COLO668 (cell line): ENCODE measurements around the gene TFDP1.
"Not testable (repeated sequence)": the region's sequence is repeated elsewhere in the genome, so short reads cannot be mapped to it uniquely, and the experiment has no call there.

Source experiments
- DNase-seq: peaks from one replicate; lab custom pipeline; 2025; ENCODE audit not compliant: unreplicated experiment; lab: John Stamatoyannopoulos, UW

TFDP1 gene

GRCh38 chr13:113594066-113594821, 9.7 kb downstream of the TFDP1 start:
- not testable (repeated sequence) for DNase-seq

GRCh38 chr13:113595131-113595530, 10.6 kb downstream of the TFDP1 start:
- no peak for DNase-seq

GRCh38 chr13:113596321-113597200, 12.0 kb downstream of the TFDP1 start:
- no peak for DNase-seq

DNA sequence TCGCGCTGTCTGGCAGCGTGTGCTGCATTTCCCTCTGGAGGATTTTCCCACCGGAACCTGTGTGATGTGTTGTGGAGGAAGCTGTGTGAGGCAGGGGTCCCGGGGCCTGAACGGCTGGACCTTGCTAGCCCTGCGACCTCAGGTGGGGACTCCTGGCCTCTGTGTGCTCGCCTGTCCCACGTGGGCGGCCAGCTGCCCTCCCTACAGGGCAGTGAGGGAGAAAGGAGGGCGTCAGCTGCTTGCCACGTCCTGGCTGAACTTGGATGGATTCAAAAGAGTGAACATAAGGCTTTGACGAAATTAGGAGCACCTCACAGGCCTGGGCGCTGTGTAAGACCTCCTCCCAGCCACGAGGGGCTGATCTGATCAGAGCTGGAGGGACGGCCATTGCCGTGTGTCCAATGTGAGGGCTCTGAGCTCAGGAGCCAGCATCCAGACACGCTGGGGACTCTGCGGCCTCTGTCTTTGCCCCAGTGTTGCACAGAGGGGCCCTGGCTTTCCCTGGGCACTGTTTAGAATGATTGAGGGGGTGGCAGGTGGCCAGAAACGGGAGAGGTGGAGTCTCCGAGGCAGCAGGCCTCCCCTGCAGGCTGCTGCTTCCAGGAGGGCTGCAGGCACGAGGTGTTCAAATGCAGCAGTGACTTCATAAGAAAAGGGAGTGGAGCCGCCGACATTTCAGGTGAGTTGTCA, 13.0 kb downstream of the TFDP1 start:
- DNase-seq: no peak

- DNase-seq: no peak
Observed at GRCh38 chr13:113598081-113598410, 13.5 kb downstream of the TFDP1 start.

GRCh38 chr13:113598481-113598880, 13.9 kb downstream of the TFDP1 start:
- no peak for DNase-seq

GRCh38 chr13:113599391-113599790, 14.8 kb downstream of the TFDP1 start:
- DNase-seq: no peak

- no peak for DNase-seq
Observed at GRCh38 chr13:113601166-113602070, 16.9 kb downstream of the TFDP1 start.

- no peak for DNase-seq
Observed at GRCh38 chr13:113602291-113602988, 17.9 kb downstream of the TFDP1 start.

GRCh38 chr13:113603116-113603710, 18.7 kb downstream of the TFDP1 start:
- no peak for DNase-seq

- DNase-seq: no peak
Observed at GRCh38 chr13:113604186-113604585, 19.6 kb downstream of the TFDP1 start.

DNA sequence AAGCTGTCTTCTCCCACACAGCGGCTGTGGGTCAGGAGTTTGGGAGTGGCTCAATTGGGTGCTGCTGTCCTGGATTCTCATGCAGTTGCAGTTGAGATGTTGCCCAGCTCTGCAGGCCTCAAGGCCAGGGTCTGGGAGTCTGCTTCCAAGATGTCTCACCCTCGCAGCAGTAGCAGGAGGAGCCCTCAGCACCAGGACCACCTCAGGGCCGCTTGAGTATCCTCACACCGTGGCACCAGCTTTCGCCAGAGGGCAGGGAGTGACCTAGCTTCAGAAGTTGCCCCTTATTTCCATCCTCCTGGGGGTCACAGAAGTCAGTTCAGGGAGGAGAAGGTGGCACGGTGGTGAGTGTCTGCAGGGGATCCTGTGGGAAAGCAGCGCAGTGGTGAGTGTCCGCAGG, 20.9 kb downstream of the TFDP1 start:
- DNase-seq: no peak

- DNase-seq: no peak
Observed at GRCh38 chr13:113605866-113606438, 21.4 kb downstream of the TFDP1 start.

DNA sequence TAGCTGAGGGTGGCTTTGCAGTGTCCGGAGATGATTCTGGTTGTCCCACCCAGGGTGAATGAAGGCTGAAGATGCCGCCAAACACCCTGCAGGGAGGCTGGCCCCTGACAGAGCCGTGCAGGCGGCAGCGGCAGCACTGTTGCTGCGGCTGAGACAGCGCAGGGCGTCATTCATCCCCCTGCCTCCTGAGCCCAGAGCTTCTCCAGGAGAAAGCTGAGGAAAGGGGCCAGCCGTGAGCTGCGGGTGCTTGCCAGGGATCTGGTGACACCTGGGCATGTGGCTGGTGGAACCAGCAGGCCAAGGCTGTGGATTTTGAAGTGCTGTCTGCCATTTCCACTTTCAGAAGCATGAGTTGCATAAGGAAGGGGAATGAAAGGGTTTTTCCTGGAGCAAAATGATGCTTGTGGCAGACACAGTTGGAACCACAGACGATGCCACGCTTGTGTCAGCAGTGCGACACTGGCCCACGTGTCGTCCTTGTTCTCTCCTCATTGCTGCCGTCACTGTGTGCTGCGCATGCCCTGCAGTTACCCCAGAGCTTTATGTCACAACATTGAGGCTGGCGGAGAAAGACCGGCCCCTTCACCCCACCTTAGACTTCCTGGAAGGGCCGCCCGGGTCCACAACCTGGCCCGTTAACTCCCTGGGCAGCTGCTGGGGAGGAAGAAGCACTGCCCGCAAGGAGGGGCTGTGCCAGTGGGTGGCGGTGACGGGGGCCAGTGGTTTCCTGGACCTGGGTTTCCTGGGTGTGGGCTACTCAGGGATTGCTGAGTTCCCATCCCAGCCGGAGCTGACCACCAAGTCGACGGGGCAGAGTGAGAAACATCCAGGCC, 22.7 kb downstream of the TFDP1 start:
- no peak for DNase-seq

GRCh38 chr13:113607889-113608635, 23.5 kb downstream of the TFDP1 start:
- DNase-seq: no peak

GRCh38 chr13:113608967-113609533, 24.5 kb downstream of the TFDP1 start:
- no peak for DNase-seq

GRCh38 chr13:113609616-113610015, 25.1 kb downstream of the TFDP1 start:
- DNase-seq: no peak
